Subcutaneous abdominal adipose tissue (tissue), 5 donors: ENCODE results near the gene IL10RA.

Experiments
- H3K27ac ChIP-seq: one replicate; pipeline ENCODE4 v1.7.0; 2013; ENCODE audit warnings: low read depth, mild to moderate bottlenecking, inconsistent platforms, low read length, moderate library complexity
- H3K27me3 ChIP-seq, 5 donors: one replicate each; pipeline ENCODE4 v1.7.0; 2013; ENCODE audit warnings: low read length in 5 of 5, inconsistent platforms in 1 of 5; ENCODE audit not compliant: control insufficient read depth in 5 of 5, insufficient read depth in 4 of 5
- H3K36me3 ChIP-seq, 5 donors: one replicate each; pipeline ENCODE4 v1.7.0; 2013; ENCODE audit warnings: low read length in 5 of 5; ENCODE audit not compliant: control insufficient read depth in 5 of 5, insufficient read depth in 5 of 5
- H3K4me1 ChIP-seq, 5 donors: one replicate each; pipeline ENCODE4 v1.7.0; 2013; ENCODE audit warnings: low read length in 5 of 5, mild to moderate bottlenecking in 3 of 5, moderate library complexity in 1 of 5; ENCODE audit not compliant: control insufficient read depth in 5 of 5, insufficient read depth in 5 of 5
- H3K4me3 ChIP-seq, 5 donors: one replicate each; pipeline ENCODE4 v1.7.0; 2013; ENCODE audit warnings: low read length in 5 of 5, low read depth in 1 of 5
- H3K9ac ChIP-seq, 5 donors: one replicate each; pipeline ENCODE4 v1.7.0; 2013; ENCODE audit warnings: low read length in 5 of 5, mild to moderate bottlenecking in 4 of 5, moderate library complexity in 3 of 5
- H3K9me3 ChIP-seq, 5 donors: one replicate each; pipeline ENCODE4 v1.7.0; 2013; ENCODE audit warnings: low read length in 5 of 5; ENCODE audit not compliant: control insufficient read depth in 5 of 5
- donor health status: healthy.
- donor health status: healthy.
- donor health status: healthy.
- donor health status: healthy.
- donor health status: healthy.

The IL10RA gene

DNA sequence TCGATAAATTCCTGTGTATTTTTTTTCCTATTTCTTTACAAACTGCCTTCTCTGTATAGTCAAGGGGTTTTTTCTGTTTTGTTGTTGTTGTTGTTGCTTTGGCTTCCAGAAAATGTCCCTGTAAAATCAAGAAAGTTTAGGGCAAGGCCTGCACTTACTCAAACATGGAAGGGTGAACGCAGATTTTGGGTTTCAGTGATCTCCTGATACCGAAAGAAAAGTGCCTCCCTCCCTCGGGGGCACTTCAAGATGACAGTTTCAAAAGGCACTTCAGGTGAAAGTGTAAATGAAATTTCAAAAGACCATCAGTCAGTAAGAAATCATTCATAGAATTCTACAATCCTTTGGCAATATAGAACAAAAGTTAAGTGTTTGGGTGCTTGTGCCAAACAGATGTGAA, 47.2 kb downstream of the IL10RA start:
- no peaks in the 10 kb centered on the region for H3K9me3 ChIP-seq
- no peak overlapping the region for H3K9ac ChIP-seq
- H3K4me3 ChIP-seq: no peak overlapping the region
- no peaks in the 10 kb centered on the region for H3K36me3 ChIP-seq
- H3K27me3 ChIP-seq: peaks cover 0 to 4% (median 0%) of the 10 kb centered on the region in 5 donors
- H3K4me1 ChIP-seq: no peaks in the 10 kb centered on the region
- no peak overlapping the region for H3K27ac ChIP-seq

DNA sequence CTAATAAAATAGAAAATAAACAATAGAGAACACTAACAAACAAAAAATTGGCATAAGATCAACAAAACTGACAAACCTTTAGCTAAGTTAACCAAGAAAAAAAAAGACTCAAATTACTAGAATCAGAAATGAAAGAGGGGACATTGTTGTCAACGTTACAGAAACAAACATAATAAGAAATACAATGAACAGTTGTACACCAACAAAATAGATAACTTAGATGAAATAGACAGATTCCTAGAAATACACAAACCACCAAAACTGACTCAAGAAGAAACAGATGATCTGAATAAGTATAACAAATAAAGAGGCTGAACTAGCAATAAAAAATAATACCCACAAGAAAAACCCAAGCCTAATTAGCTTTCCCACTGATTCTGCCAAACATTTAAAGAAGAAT, 55.9 kb downstream of the IL10RA start:
- peaks cover 0 to 5% (median 0%) of the 10 kb centered on the region in 5 donors for H3K4me1 ChIP-seq
- H3K27ac ChIP-seq: no peak overlapping the region
- no peak overlapping the region for H3K9ac ChIP-seq
- H3K27me3 ChIP-seq: peaks cover 0 to 2% (median 0%) of the 10 kb centered on the region in 5 donors
- no peak overlapping the region for H3K4me3 ChIP-seq
- no peaks in the 10 kb centered on the region for H3K9me3 ChIP-seq
- no peaks in the 10 kb centered on the region for H3K36me3 ChIP-seq

DNA sequence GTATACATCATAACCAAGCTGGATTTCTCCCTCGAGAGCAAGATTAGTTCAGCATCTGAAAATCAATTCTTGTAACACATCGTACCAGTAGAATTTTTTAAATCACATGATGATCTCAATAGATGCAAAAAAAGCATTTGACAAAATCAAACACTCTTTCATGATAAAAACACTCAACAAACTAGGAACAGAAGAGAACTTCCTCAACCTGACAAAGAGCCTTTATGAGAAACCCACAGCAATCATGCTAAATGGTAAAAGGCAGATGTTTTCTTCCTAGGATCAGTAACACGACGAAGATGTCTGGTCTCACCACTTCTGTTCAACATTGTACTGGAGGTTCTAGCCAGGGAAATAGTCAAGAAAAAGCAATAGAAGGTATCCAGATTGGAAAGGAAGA, 56.6 kb downstream of the IL10RA start:
- Histone ChIP-seq H3K27ac (no peak overlapping the region), H3K4me1 (peaks cover 0 to 5% (median 0%) of the 10 kb centered on the region in 5 donors), H3K27me3 (peaks cover 0 to 6% (median 0%) of the 10 kb centered on the region in 5 donors), H3K9me3 (no peaks in the 10 kb centered on the region), H3K36me3 (no peaks in the 10 kb centered on the region), H3K9ac (no peak overlapping the region), H3K4me3 (no peak overlapping the region)

DNA sequence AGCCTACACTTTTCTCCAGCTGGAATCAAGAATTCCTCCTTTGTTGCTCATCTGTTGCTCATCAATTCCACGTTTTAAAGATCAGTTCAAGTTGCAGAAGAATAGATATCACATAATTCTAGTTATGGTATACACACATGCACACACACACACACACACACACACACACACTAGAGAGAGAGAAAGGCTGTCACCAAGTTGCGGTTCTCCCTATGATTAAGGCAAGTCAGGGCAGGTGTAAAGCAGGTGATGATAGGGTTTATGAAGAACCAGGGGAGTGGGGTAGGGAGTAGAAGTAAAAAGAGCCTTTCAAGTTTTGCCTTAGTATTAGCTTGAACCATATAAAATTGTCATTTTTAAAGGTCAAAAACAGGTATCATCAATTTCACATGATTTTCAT, 59.0 kb downstream of the IL10RA start:
- Histone ChIP-seq H3K9ac (no peak overlapping the region), H3K4me1 (peaks cover 0 to 5% (median 0%) of the 10 kb centered on the region in 5 donors), H3K27me3 (peaks cover 0 to 6% (median 0%) of the 10 kb centered on the region in 5 donors), H3K9me3 (no peaks in the 10 kb centered on the region), H3K4me3 (no peak overlapping the region), H3K27ac (no peak overlapping the region), H3K36me3 (no peaks in the 10 kb centered on the region)

DNA sequence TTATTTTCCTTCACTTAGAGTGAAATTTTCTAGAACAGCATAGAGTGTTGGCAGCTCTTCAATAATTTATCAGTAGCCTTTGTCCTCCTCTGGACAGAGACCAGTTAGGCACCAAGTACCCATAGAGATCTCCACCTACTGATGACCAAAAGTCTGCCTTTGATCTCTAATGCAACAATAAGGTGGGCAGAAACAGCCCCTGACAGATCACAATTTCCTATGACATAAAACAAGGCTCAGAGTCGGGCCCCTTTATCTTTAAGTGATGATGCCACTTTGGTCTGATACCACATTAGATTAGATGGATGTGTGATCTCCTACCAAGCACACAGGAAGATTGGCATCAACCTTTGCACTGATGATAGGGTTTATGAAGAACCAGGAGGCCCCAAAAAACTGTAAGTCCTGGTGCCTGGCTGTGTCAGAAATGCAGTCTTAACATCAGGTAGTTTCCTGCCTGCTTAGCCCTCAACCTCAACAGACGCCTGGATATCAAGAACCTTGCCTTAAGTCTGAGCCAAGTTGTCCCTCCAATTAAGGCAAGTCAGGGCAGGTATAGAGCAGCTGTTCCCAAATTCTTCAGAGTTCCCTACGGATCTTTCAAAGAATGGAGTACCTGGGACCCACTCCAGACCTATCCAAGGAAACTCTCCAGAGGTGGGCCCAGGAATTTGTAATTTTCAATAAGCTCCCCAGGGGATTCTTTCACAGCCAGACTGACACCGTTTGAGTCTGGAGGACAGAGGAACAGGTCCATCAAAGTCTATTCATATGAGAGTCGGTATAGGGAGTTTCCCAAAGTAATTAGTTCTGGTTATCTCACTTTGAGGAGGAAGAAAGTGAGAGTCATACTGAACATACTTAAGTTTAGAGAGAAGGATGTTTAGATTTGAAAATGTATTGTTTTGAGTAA, 60.1 kb downstream of the IL10RA start:
- Histone ChIP-seq H3K4me1 (peaks cover 0 to 5% (median 0%) of the 10 kb centered on the region in 5 donors), H3K27me3 (peaks cover 0 to 6% (median 0%) of the 10 kb centered on the region in 5 donors), H3K4me3 (no peak overlapping the region), H3K36me3 (no peaks in the 10 kb centered on the region), H3K9me3 (no peaks in the 10 kb centered on the region), H3K27ac (no peak overlapping the region), H3K9ac (no peak overlapping the region)

DNA sequence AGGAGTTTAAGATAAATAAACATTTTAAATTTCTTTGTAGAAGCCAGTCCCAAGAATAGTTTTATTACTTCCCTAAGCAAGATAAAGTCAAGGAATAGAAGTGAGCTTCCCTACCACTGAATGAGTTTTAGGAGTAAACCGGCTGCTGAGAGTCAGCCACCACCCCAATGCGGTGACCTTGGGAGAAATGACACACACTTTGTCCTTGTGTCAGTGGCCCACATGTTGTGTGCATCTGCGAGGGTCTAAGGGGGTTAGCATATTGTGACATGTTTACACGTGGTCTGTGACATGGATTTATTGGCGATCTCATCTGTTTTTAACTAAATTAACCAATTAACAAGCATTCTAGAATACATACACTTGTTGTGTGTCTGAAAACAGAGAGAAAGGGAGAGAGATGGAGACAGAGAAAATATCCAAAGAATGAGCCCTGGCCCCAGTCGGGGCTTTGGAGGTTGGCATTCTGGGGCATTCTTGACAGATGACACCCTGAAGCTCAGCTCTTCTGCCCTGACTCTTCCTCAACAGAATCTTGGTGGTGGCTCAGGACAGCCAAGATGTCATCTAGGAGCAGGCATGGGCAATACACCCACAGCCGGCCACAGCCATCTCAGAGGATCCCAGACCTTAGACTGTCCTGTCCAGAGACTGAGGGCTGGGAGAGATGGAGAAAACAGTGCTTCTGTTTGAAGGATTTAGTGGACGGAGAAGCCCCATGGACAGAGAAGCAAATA, 60.9 kb downstream of the IL10RA start:
- H3K4me1 ChIP-seq: peaks cover 0 to 5% (median 0%) of the 10 kb centered on the region in 5 donors
- H3K36me3 ChIP-seq: no peaks in the 10 kb centered on the region
- no peaks in the 10 kb centered on the region for H3K9me3 ChIP-seq
- no peak overlapping the region for H3K27ac ChIP-seq
- peaks cover 0 to 6% (median 0%) of the 10 kb centered on the region in 5 donors for H3K27me3 ChIP-seq
- no peak overlapping the region for H3K4me3 ChIP-seq
- H3K9ac ChIP-seq: no peak overlapping the region

DNA sequence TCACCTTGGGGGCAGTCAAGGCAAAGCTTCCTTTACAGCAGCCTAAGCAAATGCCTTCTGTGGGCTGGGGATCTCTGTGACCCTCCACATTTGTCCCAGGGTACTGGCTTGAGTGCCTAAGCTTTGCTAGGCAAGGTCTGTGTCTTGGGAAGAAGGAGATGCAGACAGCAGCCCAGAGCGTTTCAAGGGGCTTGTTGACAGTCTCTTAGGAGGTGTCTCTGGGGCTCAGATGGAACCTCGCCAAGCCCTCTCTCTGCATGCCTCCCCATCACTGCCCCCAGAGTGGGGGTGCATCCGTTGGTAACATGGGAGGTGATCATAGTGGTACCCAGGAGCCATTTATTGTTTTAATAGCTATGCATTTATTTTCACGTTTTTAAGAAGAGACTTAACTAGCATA, 61.6 kb downstream of the IL10RA start:
- Histone ChIP-seq H3K27ac (no peak overlapping the region), H3K9me3 (no peaks in the 10 kb centered on the region), H3K9ac (no peak overlapping the region), H3K36me3 (no peaks in the 10 kb centered on the region), H3K4me1 (peaks cover 0 to 7% (median 4%) of the 10 kb centered on the region in 5 donors), H3K4me3 (no peak overlapping the region), H3K27me3 (peaks cover 0 to 6% (median 0%) of the 10 kb centered on the region in 5 donors)

DNA sequence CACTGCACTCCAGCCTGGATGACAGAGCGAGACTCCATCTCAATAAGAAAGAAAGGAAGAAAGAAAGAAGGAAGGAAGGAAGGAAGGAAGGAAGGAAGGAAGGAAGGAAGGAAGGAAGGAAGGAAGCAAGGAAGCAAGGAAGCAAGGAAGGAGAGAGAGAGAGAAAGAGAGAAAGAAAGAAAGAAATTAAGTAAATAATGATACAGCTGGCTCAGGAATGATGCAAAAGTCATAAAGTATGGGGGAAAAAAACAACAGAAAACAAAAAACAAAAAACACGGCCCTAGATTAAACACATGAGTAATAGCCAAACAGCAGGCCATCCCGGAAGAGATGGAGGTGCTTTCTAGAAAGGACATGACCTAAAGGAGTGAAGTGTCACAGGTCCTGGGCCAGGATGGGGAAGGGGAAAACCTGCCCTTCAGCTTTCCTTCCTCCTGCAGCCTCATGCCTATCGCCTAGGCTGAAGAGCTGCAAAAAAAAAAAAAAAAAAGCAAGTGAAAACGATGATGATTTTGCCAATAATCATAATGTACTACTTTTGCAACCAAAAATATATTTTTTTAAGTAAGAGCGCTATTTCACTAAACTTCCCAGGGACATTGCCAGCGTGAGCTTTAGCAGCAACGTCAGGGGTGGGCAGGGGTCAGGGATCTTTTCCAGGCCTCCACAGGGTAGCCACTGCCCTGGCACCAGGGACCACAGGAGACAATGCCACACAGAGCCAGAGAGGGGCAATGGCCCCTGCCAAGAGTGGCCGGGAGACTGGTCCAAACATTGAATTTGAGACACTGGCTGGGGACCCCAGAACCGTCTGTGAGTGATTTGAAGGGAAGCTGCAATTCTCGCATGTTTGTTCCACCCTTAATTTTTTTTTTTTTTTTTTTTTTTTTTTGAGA, 62.5 kb downstream of the IL10RA start:
- H3K27me3 ChIP-seq: peaks cover 0 to 6% (median 0%) of the 10 kb centered on the region in 5 donors
- H3K4me1 ChIP-seq: peaks cover 0 to 10% (median 5%) of the 10 kb centered on the region in 5 donors
- H3K4me3 ChIP-seq: no peak overlapping the region
- H3K9ac ChIP-seq: no peak overlapping the region
- H3K27ac ChIP-seq: no peak overlapping the region
- H3K36me3 ChIP-seq: no peaks in the 10 kb centered on the region
- no peaks in the 10 kb centered on the region for H3K9me3 ChIP-seq

DNA sequence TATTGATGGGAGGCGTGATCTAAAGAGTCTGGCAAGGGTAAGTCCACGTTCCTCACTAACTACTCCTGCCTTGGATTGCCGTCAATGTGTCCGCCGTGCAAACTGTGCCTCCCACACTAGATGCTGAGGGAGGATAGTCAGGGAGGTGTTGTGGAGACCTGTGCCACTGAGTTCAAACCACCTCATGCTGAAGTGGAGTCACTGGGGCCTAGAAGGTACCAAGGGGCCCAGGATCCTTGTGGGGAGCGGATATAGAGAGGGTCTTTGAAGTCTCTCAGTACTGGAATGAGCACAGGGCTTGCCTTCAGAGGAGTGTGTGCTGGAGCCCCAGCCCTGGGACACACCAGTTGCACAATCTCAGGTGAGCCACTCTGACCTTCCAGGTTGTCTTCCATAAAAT, 63.6 kb downstream of the IL10RA start:
- H3K4me1 ChIP-seq: peaks cover 0 to 10% (median 5%) of the 10 kb centered on the region in 5 donors
- H3K9me3 ChIP-seq: no peaks in the 10 kb centered on the region
- no peak overlapping the region for H3K4me3 ChIP-seq
- peaks cover 0 to 6% (median 0%) of the 10 kb centered on the region in 5 donors for H3K27me3 ChIP-seq
- H3K27ac ChIP-seq: no peak overlapping the region
- no peaks in the 10 kb centered on the region for H3K36me3 ChIP-seq
- H3K9ac ChIP-seq: no peak overlapping the region
